HCT116 (cell line): ENCODE results near the gene AFAP1L1. TPM values are rescaled to one million over a fixed set of nuclear protein-coding genes. Genes with fewer than 3 reads are reported as not detected.

Source experiments
- ATAC-seq: fragments of 200-7000 bp; cut with Tn5 transposase; 2 replicates; pipeline ENCODE4 v1.9.1; 2020; ENCODE audit warnings: mild to moderate bottlenecking, moderate library complexity
- BruUV-seq: library from RNA; stranded (reverse); fragments of 400-500 nt; replicated peaks from 2 replicates; lab custom pipeline; 2021; lab: Mats Ljungman, UMichigan
- CTCF ChIA-PET: fragments of 300-600 bp; sonication (Branson Sonifier 250); formaldehyde crosslinking; loops from one replicate; lab custom pipeline; 2021; ENCODE audit warnings: antibody characterized with exemption; lab: Charles Lee
- POLR2A ChIA-PET: fragments of 300-600, 350-600 bp; sonication (Branson Sonifier 250); formaldehyde crosslinking; loops from one replicate; lab custom pipeline; 2021; ENCODE audit warnings: antibody characterized with exemption; lab: Charles Lee
- RAD21 ChIA-PET, 2 experiments: fragments of 300-600 bp; sonication (Branson Sonifier 250); formaldehyde crosslinking; loops; one replicate each; lab custom pipeline; 2023; ENCODE audit warnings: low total read pairs in 2 of 2; ENCODE audit not compliant: uncharacterized antibody in 2 of 2, unreplicated experiment in 2 of 2, low non-redundant PET in 1 of 2; lab: Charles Lee
- DNase-seq: peaks from one replicate; pipeline ENCODE4 v3.0.0-alpha.2; 2010; ENCODE audit warnings: low read depth, low spot score
- H2AFZ ChIP-seq: fragments of 200-600 bp; shearing (Covaris generic), sonication (generic); 2 replicates; pipeline ENCODE4 v1.6.1; 2017; ENCODE audit warnings: low read depth, mixed run types, mixed read lengths, antibody characterized with exemption, low read length; ENCODE audit not compliant: poor library complexity, severe bottlenecking
- H3K27ac ChIP-seq: 2 replicates; pipeline ENCODE4 v1.5.1; 2012; ENCODE audit warnings: low read depth, low read length
- H3K27me3 ChIP-seq: fragments of 200-600 bp; sonication (generic); 2 replicates; pipeline ENCODE4 v1.6.1; 2016; ENCODE audit warnings: mixed run types, low read length, mixed read lengths; ENCODE audit not compliant: insufficient read depth
- H3K36me3 ChIP-seq, 2 experiments: fragments of 200-500 bp in 1 of 2; fragments of 200-600 bp in 1 of 2; sonication (Bioruptor generic) in 1 of 2; sonication (generic) in 1 of 2; 2 replicates each; pipeline versions ENCODE4 v1.5.1 to v1.6.1; 2014 to 2016; ENCODE audit warnings: low read length in 2 of 2, inconsistent platforms in 1 of 2, mixed read lengths in 1 of 2, mixed run types in 1 of 2; ENCODE audit not compliant: insufficient read depth in 2 of 2, control insufficient read depth in 1 of 2
- H3K4me1 ChIP-seq, 2 experiments: fragments of 200-600 bp in 1 of 2; sonication (generic) in 1 of 2; 2 replicates each; pipeline versions ENCODE4 v1.5.1 to v1.6.1; 2012 to 2017; ENCODE audit warnings: low read length in 2 of 2, inconsistent platforms in 1 of 2, mild to moderate bottlenecking in 1 of 2, mixed read lengths in 1 of 2, mixed run types in 1 of 2, moderate library complexity in 1 of 2; ENCODE audit not compliant: insufficient read depth in 2 of 2, control insufficient read depth in 1 of 2
- H3K4me2 ChIP-seq: fragments of 200-600 bp; sonication (generic); 2 replicates; pipeline ENCODE4 v1.6.1; 2017; ENCODE audit warnings: mixed run types, low read length, mixed read lengths
- H3K4me3 ChIP-seq, 2 experiments: fragments of 200-600 bp in 1 of 2; sonication (generic) in 1 of 2; replicated peaks in 1 of 2; 2 replicates each; pipeline ENCODE4 v1.5.1; 2011 to 2016; ENCODE audit warnings: low read length in 2 of 2, control low read depth in 1 of 2, low read depth in 1 of 2, mild to moderate bottlenecking in 1 of 2, mixed read lengths in 1 of 2, mixed run types in 1 of 2
- H3K79me2 ChIP-seq: fragments of 200-600 bp; sonication (generic); 2 replicates; pipeline ENCODE4 v1.6.1; 2017; ENCODE audit warnings: mild to moderate bottlenecking, mixed run types, low read length, moderate library complexity, mixed read lengths; ENCODE audit not compliant: insufficient read depth
- H3K9ac ChIP-seq: fragments of 200-600 bp; sonication (generic); 2 replicates; pipeline ENCODE4 v1.6.1; 2016; ENCODE audit warnings: low read length, mixed read lengths
- H3K9me2 ChIP-seq: fragments of 200-600 bp; sonication (generic), shearing (Covaris generic); 2 replicates; pipeline ENCODE4 v1.6.1; 2017; ENCODE audit warnings: mixed run types, mild to moderate bottlenecking, moderate library complexity; ENCODE audit not compliant: insufficient read depth
- H3K9me3 ChIP-seq, 2 experiments: fragments of 200-500 bp in 1 of 2; fragments of 200-600 bp in 1 of 2; sonication (Bioruptor generic) in 1 of 2; sonication (generic) in 1 of 2; 2 replicates each; pipeline ENCODE4 v1.6.1; 2014 to 2017; ENCODE audit warnings: low read length in 2 of 2, mixed read lengths in 2 of 2, inconsistent platforms in 1 of 2, low read depth in 1 of 2, mild to moderate bottlenecking in 1 of 2, mixed run types in 1 of 2, moderate library complexity in 1 of 2; ENCODE audit not compliant: control insufficient read depth in 1 of 2, insufficient read depth in 1 of 2
- H4K20me1 ChIP-seq: fragments of 200-600 bp; sonication (generic), shearing (Covaris generic); 2 replicates; pipeline ENCODE4 v1.6.1; 2017; ENCODE audit warnings: mixed run types, mild to moderate bottlenecking, moderate library complexity; ENCODE audit not compliant: insufficient read depth
- ATF3 ChIP-seq: IDR thresholded peaks from 2 replicates; pipeline ENCODE4 v1.6.1; 2012
- CTCF ChIP-seq, 3 experiments: fragments of 200-600 bp in 1 of 3; sonication (generic) in 1 of 3; IDR thresholded peaks in 2 of 3; conservative IDR thresholded peaks in 1 of 3; 2 replicates each; pipeline ENCODE4 v1.5.1; 2012 to 2017; ENCODE audit warnings: low read depth in 2 of 3, low read length in 2 of 3, antibody characterized with exemption in 1 of 3, borderline replicate concordance in 1 of 3, control low read depth in 1 of 3, mild to moderate bottlenecking in 1 of 3, mixed read lengths in 1 of 3, mixed run types in 1 of 3, moderate library complexity in 1 of 3; ENCODE audit not compliant: insufficient read depth in 1 of 3
- EGR1 ChIP-seq: IDR thresholded peaks from 2 replicates; pipeline ENCODE4 v1.6.1; 2012; ENCODE audit warnings: low read depth
- EZH2phosphoT487 ChIP-seq: fragments of 200-600 bp; IDR thresholded peaks from 2 replicates; pipeline ENCODE4 v1.6.1; 2018; ENCODE audit warnings: antibody characterized with exemption, borderline replicate concordance
- FOSL1 ChIP-seq: IDR thresholded peaks from 2 replicates; pipeline ENCODE4 v1.6.1; 2012; ENCODE audit warnings: low read depth
- MAX ChIP-seq: IDR thresholded peaks from 2 replicates; pipeline ENCODE4 v1.6.1; 2012
- POLR2A ChIP-seq: IDR thresholded peaks from 2 replicates; pipeline ENCODE4 v1.7.0; 2011; ENCODE audit warnings: borderline replicate concordance; ENCODE audit not compliant: insufficient read depth, insufficient read length; ENCODE audit errors: extremely low read depth
- POLR2AphosphoS5 ChIP-seq: IDR thresholded peaks from 2 replicates; pipeline ENCODE4 v1.6.1; 2011; ENCODE audit warnings: mild to moderate bottlenecking, low read depth, low read length, moderate library complexity
- RAD21 ChIP-seq: IDR thresholded peaks from 2 replicates; pipeline ENCODE4 v1.6.1; 2012; ENCODE audit warnings: low read depth, mild to moderate bottlenecking
- SIN3A ChIP-seq: IDR thresholded peaks from 2 replicates; pipeline ENCODE4 v1.6.1; 2012; ENCODE audit warnings: low read depth
- SP1 ChIP-seq: IDR thresholded peaks from 2 replicates; pipeline ENCODE4 v1.6.1; 2012; ENCODE audit warnings: low read depth
- TCF7L2 ChIP-seq: IDR thresholded peaks from 2 replicates; pipeline ENCODE4 v1.7.0; 2011; ENCODE audit warnings: borderline replicate concordance, inconsistent platforms; ENCODE audit not compliant: insufficient read depth, insufficient read length; ENCODE audit errors: extremely low read depth
- ZBTB33 ChIP-seq: IDR thresholded peaks from 2 replicates; pipeline ENCODE4 v1.6.1; 2011; ENCODE audit warnings: mild to moderate bottlenecking, low read length, moderate library complexity; ENCODE audit not compliant: insufficient replicate concordance; ENCODE audit errors: extremely low read depth
- ZFX ChIP-seq: fragments of 450-650 bp; IDR thresholded peaks from 2 replicates; pipeline ENCODE4 v1.6.1; 2017
- ZNF274 ChIP-seq: fragments of 200-500 bp; sonication (Bioruptor generic); IDR thresholded peaks from 2 replicates; pipeline ENCODE4 v1.6.1; 2014; ENCODE audit warnings: mild to moderate bottlenecking, low read depth, low read length, inconsistent platforms
- intact Hi-C: fragments of 100-400 bp; cut with micrococcal nuclease; formaldehyde crosslinking; loops from 2 replicates; pipeline ENCODE4 v1.10.0; 2022
- total RNA-seq: library from RNA; stranded (reverse); gene quantifications from one replicate; pipeline ENCODE4 v1.2.1, GENCODE V29; 2021; ENCODE audit not compliant: unreplicated experiment

The AFAP1L1 gene
- total RNA-seq, 1 experiment from 2014 or later = 4.3 TPM

GRCh38 chr5:149379177-149379761 is 107.6 kb downstream of the AFAP1L1 start, which contains the start of gene IL17B:
TSS of gene IL17B (minus strand) at chr5:149379292. CDS start at chr5:149379225, 67 bp downstream.
- Histone ChIP-seq H3K36me3 (no peaks in the 10 kb centered on the region), H3K9ac (no peak within 1 kb of the TSS), H3K4me1 (peaks cover 0 to 6% of the 10 kb centered on the region in 2 experiments; a peak in 2 of 4 replicates), H3K79me2 (no peaks in the 10 kb centered on the region), H3K4me2 (no peak within 1 kb of the TSS), H2AFZ (no peak within 1 kb of the TSS), H3K27ac (no peak within 1 kb of the TSS), H3K4me3 (no peak within 1 kb of the TSS), H3K9me2 (no peaks in the 10 kb centered on the region), H3K9me3 (no peaks in the 10 kb centered on the region), H3K27me3 (no peaks in the 10 kb centered on the region), H4K20me1 (no peaks in the 10 kb centered on the region)
- ATAC-seq (no peak), DNase-seq (no peak)
- no TSS peak for BruUV-seq
- CTCF ChIA-PET = interaction anchor here (1.2 to 1.5 kb wide), 2 partner anchors 8 to 185 kb away, joined by 3 to 4 read pairs; no protein-coding TSS in a partner anchor
- POLR2A ChIA-PET = interaction anchor here (0.6 kb wide), 1 partner anchor 65 kb away, joined by 3 read pairs; no protein-coding TSS in a partner anchor
- RAD21 ChIA-PET = no interaction called here
- intact Hi-C loops = no loop called here
- TF ChIP-seq ATF3 = no peak
- TF ChIP-seq CTCF (IDR thresholded peaks at IDR 0.05 in 2 of 3, conservative IDR thresholded peaks at IDR 0.05 in 1 of 3; ENCODE audit: borderline replicate concordance in 1 of 3, insufficient read depth in 1 of 3, low read depth in 2 of 3, low read length in 2 of 3) = no peak
- no peak for TF ChIP-seq POLR2A
- no peak for TF ChIP-seq POLR2AphosphoS5
- TF ChIP-seq SIN3A = no peak
- TF ChIP-seq TCF7L2 = no peak
- no peak for TF ChIP-seq ZFX
- no peak for TF ChIP-seq FOSL1
- no peak for TF ChIP-seq RAD21
- no peak for TF ChIP-seq SP1
- no peak for TF ChIP-seq EGR1
- no peak for TF ChIP-seq ZNF274
- TF ChIP-seq MAX = no peak
- no peak for TF ChIP-seq EZH2phosphoT487
- no peak for TF ChIP-seq ZBTB33
